Occipital lobe (tissue), 2 donors: Measurements from ENCODE around the gene ARSD. TPM values are rescaled to one million over a fixed set of nuclear protein-coding genes. Genes with fewer than 3 reads are reported as not detected.
A peak's percentile ranks its signal among the peaks of the same experiment; 100 is the strongest.
"Not testable (repeated sequence)": the region's sequence is repeated elsewhere in the genome, so short reads cannot be mapped to it uniquely, and the experiment has no call there.

Source experiments
- DNase-seq: peaks from one replicate; lab custom pipeline; 2025; lab: John Stamatoyannopoulos, UW
- total RNA-seq: library from RNA; depleted of rRNA; stranded (reverse); fragments of >200 nt; gene quantifications from one replicate; pipeline ENCODE4 v1.2.3, GENCODE V29; 2014

ARSD gene
- total RNA-seq: 9.2 TPM

GRCh38 chrX:2928583-2929434 lies at the start of gene ARSD:
Gene ARSD (minus strand): TSS chrX:2929339. CDS start chrX:2929275, 64 bp downstream.
- peak; percentile 12 for DNase-seq

- not testable (repeated sequence) for DNase-seq
These were observed 49.5 kb upstream of the ARSD start for GRCh38 chrX:2978639-2979038.

- no peak for DNase-seq
These were observed 45.8 kb upstream of the ARSD start for GRCh38 chrX:2974961-2975360.

- DNase-seq: no peak
These were observed 43.3 kb upstream of the ARSD start for GRCh38 chrX:2972391-2972790.

GRCh38 chrX:2969021-2969420 lies 39.9 kb upstream of the ARSD start:
- DNase-seq: no peak

GRCh38 chrX:2967998-2968909 lies 39.1 kb upstream of the ARSD start:
- peak; percentile 33 for DNase-seq

GRCh38 chrX:2967584-2967983 lies 38.4 kb upstream of the ARSD start:
- DNase-seq: no peak

- no peak for DNase-seq
These were observed 37.9 kb upstream of the ARSD start for GRCh38 chrX:2967012-2967411.

- DNase-seq: no peak
These were observed 36.8 kb upstream of the ARSD start for GRCh38 chrX:2965965-2966364.

- not testable (repeated sequence) for DNase-seq
These were observed 35.1 kb upstream of the ARSD start for GRCh38 chrX:2963992-2964794.

GRCh38 chrX:2963449-2963848 lies 34.3 kb upstream of the ARSD start:
- DNase-seq: not testable (repeated sequence)

- no peak for DNase-seq
These were observed 33.2 kb upstream of the ARSD start for GRCh38 chrX:2962381-2962780.

GRCh38 chrX:2960861-2961515 lies 31.8 kb upstream of the ARSD start:
- no peak for DNase-seq

- DNase-seq: no peak
These were observed 29.1 kb upstream of the ARSD start for GRCh38 chrX:2958199-2958598.

- no peak for DNase-seq
These were observed 26.7 kb upstream of the ARSD start for GRCh38 chrX:2955838-2956237.

GRCh38 chrX:2955281-2955680 lies 26.1 kb upstream of the ARSD start:
- DNase-seq: no peak

GRCh38 chrX:2954541-2954940 lies 25.4 kb upstream of the ARSD start:
- DNase-seq: no peak

- DNase-seq: not testable (repeated sequence)
These were observed 8.8 kb upstream of the ARSD start for GRCh38 chrX:2937942-2938341.

- no peak for DNase-seq
These were observed 5.9 kb upstream of the ARSD start for GRCh38 chrX:2934715-2935710.
